H1 (cell line): ENCODE data around the gene KDM2A.

ENCODE experiments used
- CBX8 ChIP-seq: fragments of 300-800, 300-1000 bp; sonication (generic); IDR thresholded peaks from 2 replicates; pipeline ENCODE4 v1.7.1; 2016; ENCODE audit warnings: low read depth, low read length, borderline replicate concordance
- CHD1 ChIP-seq: IDR thresholded peaks from 2 replicates; pipeline ENCODE4 v1.6.1; 2012; ENCODE audit warnings: low read depth, low read length, improper control_type of control experiment
- EP300 ChIP-seq, 2 experiments: IDR thresholded peaks; 1 replicate in 1 of 2; 2 replicates in 1 of 2; pipeline ENCODE4 v1.6.1; 2011 to 2012; ENCODE audit warnings: low read depth in 2 of 2, low read length in 2 of 2, mild to moderate bottlenecking in 2 of 2, borderline replicate concordance in 1 of 2, inconsistent platforms in 1 of 2, moderate library complexity in 1 of 2
- EZH2 ChIP-seq: fragments of 200-600 bp; sonication (generic); IDR thresholded peaks from 2 replicates; pipeline ENCODE4 v1.7.1; 2012; ENCODE audit warnings: low read depth, mild to moderate bottlenecking, moderate library complexity, low read length, inconsistent platforms; ENCODE audit not compliant: severe bottlenecking
- KDM1A ChIP-seq: fragments of 200-600, 300-600 bp; sonication (generic); IDR thresholded peaks from 2 replicates; pipeline ENCODE4 v1.7.1; 2016; ENCODE audit warnings: mild to moderate bottlenecking, low read length, borderline replicate concordance
- NANOG ChIP-seq: IDR thresholded peaks from 2 replicates; pipeline ENCODE4 v1.6.1; 2011; ENCODE audit warnings: low read length, low read depth, mild to moderate bottlenecking, inconsistent platforms; ENCODE audit not compliant: insufficient read depth, poor library complexity, severe bottlenecking
- SIN3A ChIP-seq, 2 experiments: IDR thresholded peaks in 1 of 2; conservative IDR thresholded peaks in 1 of 2; 2 replicates each; pipeline ENCODE4 v1.6.1; 2011 to 2012; ENCODE audit warnings: low read length in 2 of 2, improper control_type of control experiment in 1 of 2, low read depth in 1 of 2, mild to moderate bottlenecking in 1 of 2
- TAF1 ChIP-seq: IDR thresholded peaks from 2 replicates; pipeline ENCODE4 v1.6.1; 2011; ENCODE audit warnings: mild to moderate bottlenecking, low read depth, low read length
- TBP ChIP-seq: IDR thresholded peaks from 2 replicates; pipeline ENCODE4 v1.6.1; 2011; ENCODE audit warnings: low read depth, low read length, improper control_type of control experiment
- TEAD4 ChIP-seq: IDR thresholded peaks from 2 replicates; pipeline ENCODE4 v1.6.1; 2012; ENCODE audit warnings: low read depth, low read length, inconsistent platforms, mixed read lengths
- ZNF274 ChIP-seq: IDR thresholded peaks from 2 replicates; pipeline ENCODE4 v1.7.0; 2012; ENCODE audit warnings: low read length, borderline replicate concordance; ENCODE audit errors: extremely low read depth
- TF ChIP-seq, protein P1 (sequence below): IDR thresholded peaks from 2 replicates; pipeline ENCODE4 v1.6.1; 2012; ENCODE audit warnings: inconsistent platforms
- TF ChIP-seq, protein P2 (sequence below): IDR thresholded peaks from 2 replicates; pipeline ENCODE4 v1.6.1; 2012; ENCODE audit warnings: low read length, inconsistent platforms

DNA sequence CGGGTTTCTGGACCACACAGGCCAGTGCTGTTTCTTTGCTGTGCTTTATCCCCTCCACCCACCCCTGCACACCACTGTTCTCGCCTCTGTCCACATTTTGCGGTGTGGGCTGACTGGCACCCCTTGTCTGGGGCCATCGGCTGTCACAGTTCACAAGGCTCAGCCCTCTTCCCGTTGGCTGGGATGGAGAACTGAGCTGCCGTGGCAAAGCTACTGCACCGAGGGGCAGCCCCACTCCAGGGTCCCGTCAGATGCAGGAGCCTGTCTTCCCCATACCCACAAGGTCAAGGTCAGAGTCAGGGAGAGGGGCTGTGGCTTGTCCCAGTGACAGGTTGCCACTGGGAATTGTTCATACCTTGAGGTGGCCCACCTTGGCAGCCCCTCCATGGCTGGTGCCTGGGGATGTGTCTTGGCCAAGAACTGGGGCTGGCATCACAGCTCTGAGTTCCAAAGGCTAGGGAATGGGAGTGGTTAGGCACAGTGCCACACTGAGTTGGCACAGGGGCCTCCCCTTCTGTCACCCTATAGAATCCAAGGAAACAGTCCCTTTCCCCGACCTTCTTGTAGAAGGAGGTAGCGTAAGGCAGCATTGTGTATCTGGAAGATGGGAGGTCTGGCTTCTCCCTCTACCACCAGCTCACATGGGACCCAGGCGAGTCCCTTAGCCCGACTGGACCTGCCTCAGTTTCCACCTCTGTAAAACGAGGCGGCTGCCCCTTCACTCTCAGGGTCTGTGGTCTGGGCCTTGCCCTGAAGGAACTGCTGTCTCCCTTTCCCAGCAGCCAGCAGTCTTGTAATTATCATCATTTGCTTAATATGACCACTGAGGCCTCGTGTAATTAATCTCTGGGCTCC, 150.6 kb downstream of the KDM2A start:
- TF ChIP-seq EZH2: no peak
- TF ChIP-seq, protein P1, sequence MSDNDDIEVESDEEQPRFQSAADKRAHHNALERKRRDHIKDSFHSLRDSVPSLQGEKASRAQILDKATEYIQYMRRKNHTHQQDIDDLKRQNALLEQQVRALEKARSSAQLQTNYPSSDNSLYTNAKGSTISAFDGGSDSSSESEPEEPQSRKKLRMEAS: no peak
- no peak for TF ChIP-seq NANOG
- TF ChIP-seq CBX8: no peak
- no peak for TF ChIP-seq TBP
- TF ChIP-seq, protein P2, sequence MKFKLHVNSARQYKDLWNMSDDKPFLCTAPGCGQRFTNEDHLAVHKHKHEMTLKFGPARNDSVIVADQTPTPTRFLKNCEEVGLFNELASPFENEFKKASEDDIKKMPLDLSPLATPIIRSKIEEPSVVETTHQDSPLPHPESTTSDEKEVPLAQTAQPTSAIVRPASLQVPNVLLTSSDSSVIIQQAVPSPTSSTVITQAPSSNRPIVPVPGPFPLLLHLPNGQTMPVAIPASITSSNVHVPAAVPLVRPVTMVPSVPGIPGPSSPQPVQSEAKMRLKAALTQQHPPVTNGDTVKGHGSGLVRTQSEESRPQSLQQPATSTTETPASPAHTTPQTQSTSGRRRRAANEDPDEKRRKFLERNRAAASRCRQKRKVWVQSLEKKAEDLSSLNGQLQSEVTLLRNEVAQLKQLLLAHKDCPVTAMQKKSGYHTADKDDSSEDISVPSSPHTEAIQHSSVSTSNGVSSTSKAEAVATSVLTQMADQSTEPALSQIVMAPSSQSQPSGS: no peak
- TF ChIP-seq KDM1A: no peak
- no peak for TF ChIP-seq CHD1
- TF ChIP-seq SIN3A (conservative IDR thresholded peaks at IDR 0.05 in 1 of 2, IDR thresholded peaks at IDR 0.05 in 1 of 2; ENCODE audit: low read depth in 1 of 2, low read length in 2 of 2): no peak
- no peak for TF ChIP-seq TAF1
- TF ChIP-seq TEAD4: no peak
- no peak for TF ChIP-seq EP300 (IDR thresholded peaks at IDR 0.05; ENCODE audit: borderline replicate concordance in 1 of 2, low read depth in 2 of 2, low read length in 2 of 2)
- TF ChIP-seq ZNF274: no peak
